Pulmonary artery endothelial cell (primary cell): Measurements from ENCODE around the gene CAST. TPM values are rescaled to one million over a fixed set of nuclear protein-coding genes. Genes with fewer than 3 reads are reported as not detected.
"Not testable (repeated sequence)": the region's sequence is repeated elsewhere in the genome, so short reads cannot be mapped to it uniquely, and the experiment has no call there.

Experiments used
- DNase-seq: peaks from one replicate; pipeline ENCODE4 v3.0.0-alpha.2; 2011; ENCODE audit warnings: low read depth, low spot score
- total RNA-seq: library from RNA; depleted of rRNA; stranded (reverse); fragments of >200 nt; gene quantifications from 2 replicates; pipeline ENCODE4 v1.2.3, GENCODE V29; 2014

Gene CAST
- total RNA-seq, 1 donor from 2014 or later: 112 TPM

DNA sequence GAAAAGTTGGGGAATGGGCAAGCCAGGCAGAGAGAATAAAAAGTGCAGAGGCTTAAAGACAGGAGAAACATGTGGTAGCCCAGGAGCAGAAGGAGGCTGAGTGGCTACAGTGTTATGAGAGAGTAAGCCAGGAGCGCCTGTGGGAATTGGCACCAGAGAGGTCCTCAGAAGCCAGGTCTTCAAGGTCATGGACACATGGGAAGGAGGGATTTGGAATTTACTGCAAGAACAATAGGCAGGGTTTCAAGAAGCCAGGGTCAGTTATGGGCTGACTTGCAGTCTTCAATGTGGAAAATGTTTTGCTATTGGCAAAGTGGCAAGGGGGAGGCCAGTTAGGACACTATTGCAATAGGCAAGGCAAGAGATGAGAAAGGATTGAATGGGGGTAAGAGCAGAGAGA lies 116.2 kb downstream of the CAST start:
- no peak for DNase-seq

DNA sequence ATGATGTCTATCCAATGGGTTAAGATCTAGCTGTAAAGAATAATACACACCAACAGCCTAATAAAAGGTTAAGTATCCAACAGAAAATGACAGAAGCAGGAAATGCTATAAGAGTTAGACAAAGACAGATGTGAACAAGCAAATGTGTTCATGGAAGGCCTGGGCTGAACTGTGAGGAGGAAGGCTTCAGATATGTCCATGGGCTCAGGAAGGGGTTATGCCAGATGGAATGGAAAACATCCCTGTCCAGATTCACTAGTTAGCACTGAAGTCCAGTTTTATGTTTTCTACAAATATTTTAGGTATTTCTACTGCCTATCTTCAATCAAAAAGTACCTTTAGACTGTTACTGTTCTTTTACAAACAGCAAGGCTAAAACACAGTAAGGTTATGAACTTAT lies 118.5 kb downstream of the CAST start:
- DNase-seq: peak; percentile 20

DNA sequence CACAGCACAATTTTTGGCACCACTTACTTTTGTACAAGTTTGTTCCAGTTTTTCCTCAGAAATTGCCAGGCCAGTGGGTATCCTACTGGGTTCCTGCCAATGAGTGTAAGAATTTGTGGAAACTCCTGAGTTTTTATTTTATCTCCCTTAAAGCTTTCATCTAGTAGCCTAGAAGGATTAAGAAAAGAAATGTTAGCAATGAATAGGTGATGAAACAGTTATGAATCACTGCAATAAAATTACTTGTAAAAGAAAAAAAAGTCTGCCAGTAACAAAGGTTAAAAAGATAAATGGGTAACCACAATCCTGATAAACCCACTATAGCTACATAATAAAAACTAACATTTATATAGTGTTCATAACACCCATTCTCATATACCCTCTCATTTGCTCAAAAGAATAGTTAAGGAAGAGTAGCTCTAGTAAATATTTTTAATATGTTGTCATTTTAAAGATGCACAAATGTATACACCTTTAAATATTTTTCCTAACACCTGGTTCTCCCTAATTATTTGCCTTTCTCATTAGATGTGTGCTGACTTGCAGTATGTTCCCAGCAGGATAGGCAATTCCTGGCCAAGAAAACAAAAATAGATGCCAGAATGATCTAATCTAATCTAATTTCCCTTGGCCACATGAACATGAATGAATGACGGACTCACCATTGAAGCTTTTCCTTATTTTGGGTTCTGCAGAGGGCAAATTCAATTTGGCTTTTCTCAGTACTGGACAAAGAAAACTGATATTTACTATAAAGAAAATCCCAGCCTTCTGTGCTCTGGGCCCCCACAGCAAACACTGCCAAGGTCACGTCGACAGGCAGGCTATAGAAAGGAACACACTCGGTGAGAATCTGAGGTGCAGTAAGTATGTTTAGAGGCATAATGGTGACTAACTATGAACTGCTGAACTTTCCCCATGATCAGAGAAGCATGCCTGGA lies 119.1 kb downstream of the CAST start:
- DNase-seq: no peak

DNA sequence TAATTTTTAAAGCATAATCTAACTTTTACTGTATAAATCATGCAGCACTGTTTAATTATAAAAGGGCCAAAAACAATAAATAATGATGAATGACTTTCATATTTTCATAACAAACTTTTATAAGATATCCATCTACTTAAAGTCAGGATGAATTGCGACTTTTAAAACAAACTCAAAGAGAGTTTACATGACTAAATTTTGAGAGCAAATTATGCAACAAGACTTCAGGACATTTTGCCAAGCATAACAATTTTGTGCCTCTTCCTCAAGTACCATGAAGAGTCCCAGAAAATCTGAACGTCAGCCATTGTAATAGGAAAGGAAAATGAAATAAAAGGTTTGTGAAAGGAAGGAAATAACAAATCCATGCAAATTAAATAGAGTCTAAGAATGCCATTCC lies 121.2 kb downstream of the CAST start:
- DNase-seq: no peak

DNA sequence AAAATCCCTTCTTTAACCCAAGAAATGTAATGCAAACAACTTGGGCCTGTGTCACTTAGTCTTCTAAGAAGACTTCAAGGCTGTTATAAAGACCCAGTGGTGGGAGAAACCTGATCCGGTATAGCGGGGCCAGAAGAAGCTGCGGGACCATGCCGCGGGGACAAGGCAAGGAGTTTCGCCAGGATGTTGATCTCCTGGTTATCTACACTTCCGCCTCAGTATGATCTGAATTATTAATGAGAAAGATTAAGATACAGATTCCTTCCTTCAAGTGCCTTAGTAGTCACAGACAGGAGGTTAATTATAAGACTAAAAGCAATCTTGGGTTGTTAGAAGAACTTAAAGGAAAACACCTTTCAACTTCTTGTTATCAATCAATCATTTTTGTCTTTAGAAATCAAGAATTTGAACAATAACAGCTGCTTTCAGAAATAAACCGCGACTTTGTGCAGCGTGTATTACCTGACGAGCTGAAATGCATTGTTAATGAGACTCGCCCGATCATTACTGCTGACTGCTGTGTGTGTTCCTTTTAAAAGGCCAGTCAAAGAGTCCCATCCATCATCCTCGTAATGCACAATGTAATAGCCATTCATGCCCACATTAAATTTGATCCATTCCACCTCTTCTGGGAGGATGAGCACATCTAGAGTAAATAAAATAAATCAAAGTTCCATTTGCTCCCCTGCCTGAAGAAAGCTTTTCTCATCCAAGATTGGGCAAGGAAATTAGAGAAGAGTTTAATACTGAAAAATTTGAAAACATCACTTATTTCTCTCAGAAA lies 123.3 kb downstream of the CAST start:
- DNase-seq: no peak

DNA sequence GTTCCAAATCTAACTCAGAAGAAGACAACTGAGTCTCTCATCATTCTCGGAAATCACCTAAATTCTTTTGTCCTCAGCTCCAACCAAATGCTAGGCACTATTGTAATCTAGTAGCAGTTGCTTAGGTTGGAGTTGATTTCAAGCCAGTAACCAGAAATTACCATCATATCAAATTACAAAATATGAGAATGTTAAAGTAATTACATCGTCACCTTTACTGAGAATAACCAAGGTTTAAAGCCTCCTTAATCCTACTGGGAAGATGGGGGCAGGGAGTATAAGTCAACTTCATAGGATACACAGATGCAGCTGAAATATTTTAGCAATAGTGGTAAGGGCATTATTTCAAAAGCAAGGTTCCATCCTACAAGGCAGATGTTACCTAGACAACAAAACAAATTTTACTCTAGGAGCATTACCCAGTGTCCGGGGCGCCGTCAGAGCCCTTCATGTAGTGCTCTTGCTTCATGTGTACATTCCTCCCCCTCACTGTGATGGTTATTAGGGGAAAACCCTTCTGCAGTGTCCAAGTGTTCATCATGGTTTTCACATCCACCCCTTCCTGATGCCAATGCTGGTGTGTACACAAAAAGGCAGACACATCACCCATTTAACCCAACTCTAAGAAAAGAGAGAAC lies 126.1 kb downstream of the CAST start:
- DNase-seq: no peak

DNA sequence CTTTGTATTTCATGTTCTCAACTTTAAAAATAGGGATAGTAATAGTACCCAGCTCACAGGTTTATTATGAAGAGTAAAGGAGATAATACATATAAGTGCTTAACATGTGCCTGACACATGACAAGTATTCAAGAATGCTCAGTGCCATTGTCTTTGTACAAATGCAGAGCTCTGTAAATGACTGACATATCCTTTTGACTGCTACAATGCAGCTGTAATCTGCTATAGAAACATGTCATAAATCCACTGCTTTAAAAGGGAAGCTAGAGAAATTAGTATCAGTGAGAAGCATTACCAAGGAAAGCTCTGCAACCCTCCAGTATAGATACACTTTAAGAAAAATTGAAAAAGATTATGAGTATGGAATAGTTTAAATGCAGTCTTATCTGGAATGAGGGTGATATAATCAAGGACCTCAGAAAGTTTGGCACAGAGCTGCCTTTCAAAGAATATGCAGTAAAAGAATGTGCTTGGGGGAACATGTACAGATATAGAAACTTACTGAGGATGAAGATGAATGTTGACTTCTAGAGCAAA lies 127.7 kb downstream of the CAST start:
- DNase-seq: no peak

DNA sequence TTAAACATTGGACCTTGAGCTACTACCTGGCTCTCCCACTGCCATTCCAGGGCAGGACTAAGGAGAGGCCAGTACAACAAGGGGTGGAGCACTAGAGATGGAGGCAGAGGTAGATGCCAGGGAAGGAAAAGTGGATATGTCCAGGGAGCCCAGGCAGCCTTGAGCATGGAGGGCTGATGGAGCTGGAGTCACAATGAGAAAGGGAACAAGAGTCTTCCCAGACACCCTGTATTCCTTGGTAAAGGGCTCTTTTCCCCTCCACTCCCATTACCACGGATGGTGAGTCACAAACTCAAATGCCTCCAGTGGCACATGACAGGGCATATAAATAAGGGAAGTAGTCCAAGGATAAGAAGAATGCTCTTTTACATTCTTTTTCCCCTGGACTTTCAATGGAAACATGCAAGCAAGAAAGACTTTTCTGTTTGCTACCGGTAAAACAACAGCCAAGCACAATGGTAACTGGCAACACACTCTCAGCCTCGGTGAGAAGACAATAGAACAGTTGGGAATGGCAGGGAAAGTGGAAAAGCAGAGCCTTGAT lies 128.9 kb downstream of the CAST start:
- DNase-seq: peak; percentile 22

DNA sequence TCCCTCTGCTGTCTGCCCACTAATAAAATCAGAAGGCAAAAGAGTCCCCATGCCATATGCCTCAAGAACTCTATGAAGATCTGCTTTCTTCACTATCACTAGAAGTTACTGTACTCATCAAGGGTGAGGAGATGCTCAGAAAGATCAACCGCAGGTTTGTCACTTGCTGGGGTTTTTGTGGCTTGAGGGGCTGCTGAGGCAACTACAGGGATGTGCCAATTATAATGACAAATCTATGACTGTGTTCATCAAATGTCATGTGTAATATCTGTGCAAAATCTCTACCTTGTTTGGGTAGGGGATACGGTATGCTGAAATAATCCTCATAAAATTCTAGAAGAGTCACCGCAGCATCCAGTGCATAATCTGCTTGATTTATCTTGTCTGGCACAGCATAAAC lies 132.6 kb downstream of the CAST start:
- no peak for DNase-seq

DNA sequence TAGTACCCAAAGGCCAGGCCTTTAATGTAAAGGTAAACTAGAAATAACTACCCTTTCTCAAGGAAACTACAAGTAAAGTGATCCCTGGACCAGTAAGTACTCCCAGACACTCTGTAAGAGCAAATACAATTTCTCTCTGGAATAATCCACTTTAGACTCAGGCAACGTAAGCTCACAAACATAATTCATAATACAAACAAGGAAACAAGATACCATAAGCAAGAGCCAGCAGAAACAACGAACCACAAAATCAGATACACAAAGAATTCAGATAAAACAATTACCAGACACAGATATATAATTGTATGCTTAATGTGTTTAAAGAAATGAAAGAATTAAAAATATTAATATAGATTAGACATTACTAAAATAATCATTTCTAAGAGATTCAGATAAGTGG lies 133.4 kb downstream of the CAST start:
- no peak for DNase-seq

DNA sequence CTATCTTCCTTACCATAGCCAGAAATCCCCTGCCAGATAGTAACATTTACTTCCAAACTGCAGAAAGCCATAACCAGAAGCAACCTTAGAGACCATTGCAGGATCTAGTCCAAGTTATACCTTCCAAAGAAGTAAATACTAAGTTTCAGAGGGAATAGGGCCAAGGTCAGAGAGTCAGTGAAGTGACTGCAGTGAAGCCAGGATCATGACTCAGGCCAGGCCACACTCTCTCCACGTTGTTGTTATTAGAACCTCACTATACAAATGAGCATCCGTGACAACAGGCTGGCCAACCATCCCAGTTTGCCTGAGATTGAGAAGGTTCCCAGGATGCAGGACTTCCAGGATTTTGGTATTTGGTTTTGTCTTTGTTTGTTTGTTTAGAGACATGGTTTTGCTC lies 134.3 kb downstream of the CAST start:
- DNase-seq: no peak

DNA sequence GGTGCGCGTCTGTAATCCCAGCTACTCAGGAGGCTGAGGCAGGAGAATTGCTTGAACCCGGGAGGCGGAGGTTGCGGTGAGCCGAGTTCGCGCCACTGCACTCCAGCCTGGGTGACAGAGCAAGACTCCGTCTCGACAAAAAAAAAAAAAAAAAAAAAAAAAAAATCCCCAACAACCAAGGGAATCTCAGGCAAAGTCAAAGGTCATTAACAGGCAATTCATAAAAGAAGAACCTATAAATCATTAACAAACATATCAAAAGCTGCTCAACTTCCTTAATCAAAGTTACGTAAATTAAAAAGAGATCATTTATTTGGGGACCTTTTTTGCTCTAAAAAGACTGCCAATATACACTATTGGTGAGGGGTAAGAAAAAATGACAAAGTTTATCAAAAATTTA lies 139.5 kb downstream of the CAST start:
- not testable (repeated sequence) for DNase-seq

DNA sequence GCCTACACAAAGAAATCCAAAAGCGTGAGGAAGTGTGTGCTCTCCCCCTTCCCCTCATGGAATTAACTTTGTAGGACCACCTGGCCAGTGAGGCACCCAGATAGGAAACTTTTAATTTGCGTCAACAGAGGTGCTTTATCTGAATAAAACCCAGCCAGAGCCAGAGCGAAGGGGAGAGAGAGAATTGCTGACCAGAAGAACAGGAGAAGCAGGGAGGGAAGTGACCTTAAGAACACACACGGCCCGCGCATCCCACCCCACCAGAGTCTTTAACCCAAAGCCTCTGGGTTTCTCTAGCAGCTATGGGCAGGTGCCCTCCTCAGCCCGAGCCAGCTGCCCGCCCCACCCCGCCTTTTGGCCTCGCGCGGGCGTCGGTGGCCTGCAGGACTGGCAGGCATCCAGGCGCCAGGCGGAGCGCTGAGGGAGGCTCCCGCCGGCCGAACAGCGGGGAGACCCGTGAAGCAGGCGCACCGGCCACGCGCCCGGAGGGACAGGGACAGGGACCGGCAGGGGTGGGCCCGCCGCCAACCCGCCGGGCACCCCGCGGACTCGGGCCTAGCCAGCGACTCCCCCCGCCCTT lies 145.0 kb downstream of the CAST start:
- DNase-seq: peak; percentile 35

DNA sequence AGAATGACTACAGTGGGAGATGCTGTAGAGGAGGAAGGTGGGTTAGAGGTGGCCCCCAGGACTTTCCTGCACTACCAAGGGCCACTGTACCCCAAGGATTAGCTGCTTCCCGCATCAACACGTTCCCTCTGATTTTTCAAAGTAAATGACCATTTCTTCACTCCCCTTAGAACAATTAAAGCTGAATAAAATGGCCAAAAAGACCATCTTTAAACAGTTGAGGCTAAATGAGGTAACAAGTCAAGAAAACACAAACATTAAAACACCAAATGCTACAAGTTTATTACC lies 146.3 kb downstream of the CAST start:
- no peak for DNase-seq

DNA sequence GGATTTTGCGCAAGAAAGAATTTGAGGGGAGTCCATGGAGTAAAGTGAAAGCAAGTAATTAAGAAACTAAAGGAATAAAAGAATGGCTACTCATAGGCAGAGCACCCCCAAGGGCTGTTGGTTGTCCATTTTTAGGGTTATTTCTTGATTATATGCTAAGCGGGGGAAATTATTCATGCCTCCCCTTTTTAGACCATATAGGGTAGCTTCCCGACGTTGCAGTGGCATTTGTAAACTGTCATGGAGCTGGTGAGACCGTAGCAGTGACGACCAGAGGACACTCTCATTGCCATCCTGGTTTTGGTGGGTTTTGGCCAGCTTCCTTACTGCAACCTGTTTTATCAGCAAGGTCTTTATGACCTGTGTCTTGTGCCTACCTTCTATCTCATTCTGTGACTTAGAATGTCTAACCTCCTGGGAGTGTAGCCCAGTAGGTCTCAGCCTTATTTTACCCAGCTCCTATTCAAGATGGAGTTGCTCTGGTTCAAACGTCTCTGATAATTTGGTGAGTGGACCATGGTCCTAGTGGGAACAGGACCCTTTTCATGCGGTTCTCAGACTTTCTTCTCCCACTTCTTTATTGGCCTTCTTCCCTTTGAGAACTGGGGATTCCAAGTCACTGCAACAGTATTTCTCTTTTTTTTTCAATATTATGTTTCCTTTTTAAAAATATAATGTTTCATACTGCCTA lies 146.8 kb downstream of the CAST start:
- no peak for DNase-seq

DNA sequence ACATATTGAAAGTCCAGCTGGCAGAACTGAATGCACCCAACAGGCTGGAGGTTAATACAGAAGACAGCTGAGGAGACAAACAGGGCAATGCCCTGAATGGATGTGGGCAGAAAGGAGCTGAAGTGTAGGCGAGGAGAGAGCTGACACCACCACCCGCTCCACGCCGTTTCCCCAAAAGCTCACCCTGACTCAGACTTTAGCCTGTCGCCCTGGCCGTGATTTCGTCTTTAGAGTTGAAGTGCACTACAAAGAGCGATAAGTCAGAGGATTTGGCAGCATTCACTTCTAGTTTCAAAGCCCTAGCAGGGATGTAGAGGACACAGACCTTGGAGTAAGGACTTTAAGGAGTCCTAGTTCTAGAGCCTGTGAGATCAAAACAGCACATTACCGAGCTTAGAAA lies 147.7 kb downstream of the CAST start:
- DNase-seq: no peak

DNA sequence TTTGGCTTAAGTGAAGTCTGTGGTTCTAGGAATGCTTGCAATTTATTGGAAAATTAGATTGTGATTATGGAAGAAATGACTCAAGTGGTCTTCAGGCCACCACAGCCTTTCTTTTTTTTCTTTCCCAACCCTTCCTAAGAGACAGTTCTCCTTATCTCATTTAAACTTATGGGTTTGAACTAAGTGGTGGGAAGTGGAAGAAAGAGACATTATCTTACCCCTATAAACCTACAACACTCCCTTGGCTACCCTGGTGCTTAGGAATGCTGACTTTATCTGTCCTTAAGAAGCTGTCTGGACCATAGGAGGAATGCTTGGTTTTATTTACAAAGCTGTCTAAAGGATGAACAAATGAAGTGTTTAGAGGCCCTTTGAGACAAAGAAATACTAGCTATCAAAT lies 150.7 kb downstream of the CAST start:
- DNase-seq: no peak

DNA sequence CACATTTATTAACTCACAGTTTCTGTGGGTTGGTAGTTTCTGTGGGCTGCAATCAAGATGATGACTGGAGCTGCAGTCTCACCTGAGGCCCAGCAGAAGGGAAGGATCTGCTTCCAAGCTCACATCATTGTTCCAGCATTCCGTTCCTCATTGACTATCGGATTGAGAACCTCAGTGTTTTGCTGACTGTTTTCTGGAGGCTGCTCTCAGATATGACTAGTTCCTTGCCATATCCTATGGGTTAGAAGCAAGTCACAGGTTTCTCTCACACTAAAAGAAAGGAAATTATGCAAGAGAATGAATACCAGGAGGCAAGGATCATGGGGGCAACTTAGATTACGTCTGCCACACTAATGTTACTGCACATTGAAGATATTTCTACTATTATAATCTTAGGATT lies 151.9 kb downstream of the CAST start:
- DNase-seq: no peak

DNA sequence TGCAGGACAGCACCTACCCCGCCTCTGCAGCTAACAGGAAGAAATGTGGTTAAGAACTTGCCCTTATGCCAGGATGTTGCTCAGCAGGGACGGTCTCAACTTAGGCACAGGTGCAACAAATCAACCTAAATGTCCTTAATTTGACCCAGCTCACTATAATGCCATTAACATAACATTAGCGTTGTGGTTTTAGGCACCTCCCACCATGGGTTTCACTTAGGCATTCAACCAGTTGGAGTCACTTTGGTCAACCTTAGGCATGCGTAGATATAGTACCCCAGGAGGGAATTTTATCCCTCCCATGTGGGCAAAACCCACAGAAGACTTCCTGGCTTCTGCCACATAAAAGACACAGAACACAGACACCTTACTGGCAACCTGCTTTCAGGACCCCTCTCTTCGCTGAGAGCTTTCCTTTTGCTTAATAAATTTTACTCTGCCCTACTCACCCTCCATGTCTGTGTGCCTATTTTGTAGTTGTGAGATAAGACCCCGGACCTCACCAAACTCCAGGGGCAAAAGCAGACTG lies 154.3 kb downstream of the CAST start:
- no peak for DNase-seq

DNA sequence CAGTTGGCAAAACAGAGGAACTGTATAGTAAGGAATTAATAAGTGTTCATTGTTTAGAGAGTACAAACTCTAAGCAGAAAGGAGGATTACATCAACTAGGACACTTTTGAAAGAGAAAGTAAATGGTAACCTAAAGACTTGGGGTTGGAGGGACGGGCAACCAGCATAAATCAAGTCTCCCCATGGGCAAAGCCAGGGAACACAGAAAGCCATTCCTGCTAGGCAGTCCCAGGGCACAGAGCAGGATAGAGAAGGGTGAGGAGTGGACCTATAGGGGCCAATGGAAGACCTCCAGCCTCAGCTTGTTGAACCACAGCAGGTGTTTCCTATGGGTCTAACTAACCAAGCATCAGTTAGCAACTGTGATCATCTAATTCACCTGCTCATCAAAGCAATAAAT lies 154.8 kb downstream of the CAST start:
- DNase-seq: no peak

DNA sequence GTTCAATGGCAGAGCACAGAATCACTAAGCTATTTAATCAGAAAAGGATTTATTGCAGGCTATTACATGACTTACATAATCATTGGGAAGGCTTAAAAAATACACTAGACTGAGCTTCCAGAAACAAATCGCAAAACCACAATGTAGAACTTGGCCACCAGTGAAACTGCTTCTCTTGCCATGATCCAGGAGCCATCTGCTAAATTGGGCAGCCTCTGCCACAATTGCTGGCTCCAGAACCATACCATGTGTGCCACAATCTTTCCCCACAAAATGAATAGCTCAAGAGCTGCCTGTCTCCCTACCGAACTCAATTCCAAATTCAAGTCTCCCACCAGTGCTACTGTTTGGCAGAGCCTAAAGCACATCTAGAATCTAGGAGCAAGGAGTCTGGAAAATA lies 155.3 kb downstream of the CAST start:
- no peak for DNase-seq
